ENCODE results near the gene BCDIN3D.

- no peak for TF ChIP-seq CTCF (IDR thresholded peaks at IDR 0.05; ENCODE audit: low read depth, low read length, poor library complexity, severe bottlenecking)
- TF ChIP-seq EZH2phosphoT487 (IDR thresholded peaks at IDR 0.05; ENCODE audit: borderline replicate concordance, low read length): no peak
Observed at GRCh38 chr12:49827051-49827400, 15.9 kb downstream of the BCDIN3D start.

Measured in DOHH2 (cell line).